SU-DHL-6 (cell line): Measurements from ENCODE around the gene LHPP.
A peak's percentile ranks its signal among the peaks of the same experiment; 100 is the strongest.

Experiments used
- H2AFZ ChIP-seq: fragments of 200-600 bp; sonication (generic); 2 replicates; pipeline ENCODE4 v1.6.1; 2014; ENCODE audit warnings: low read depth, mild to moderate bottlenecking, moderate library complexity, mixed read lengths, antibody characterized with exemption, low read length; ENCODE audit not compliant: severe bottlenecking
- H3F3A ChIP-seq: fragments of 200-600 bp; shearing (Covaris generic); 2 replicates; pipeline ENCODE4 v1.6.0; 2016; ENCODE audit warnings: antibody characterized with exemption, mild to moderate bottlenecking; ENCODE audit not compliant: insufficient read depth
- H3K27ac ChIP-seq: fragments of 200-600 bp; sonication (generic); 2 replicates; pipeline ENCODE4 v1.5.1; 2016; ENCODE audit warnings: low read depth, mild to moderate bottlenecking, low read length, moderate library complexity, mixed read lengths
- H3K27me3 ChIP-seq: fragments of 200-600 bp; sonication (generic), shearing (Covaris generic); 2 replicates; pipeline ENCODE4 v1.6.0; 2014; ENCODE audit warnings: mild to moderate bottlenecking, low read length
- H3K36me3 ChIP-seq: fragments of 200-600 bp; sonication (generic); 2 replicates; pipeline ENCODE4 v1.6.1; 2014; ENCODE audit warnings: mild to moderate bottlenecking, low read length, mixed read lengths
- H3K4me2 ChIP-seq: fragments of 300-600, 200-600 bp; shearing (Covaris generic), sonication (generic); 2 replicates; pipeline ENCODE4 v1.6.0; 2014; ENCODE audit warnings: low read length, low read depth, mild to moderate bottlenecking; ENCODE audit not compliant: poor library complexity, severe bottlenecking
- H3K4me3 ChIP-seq: fragments of 200-600 bp; sonication (generic); 2 replicates; pipeline ENCODE4 v1.5.1; 2014; ENCODE audit warnings: antibody characterized with exemption, low read length, mild to moderate bottlenecking, mixed read lengths; ENCODE audit not compliant: insufficient read depth, poor library complexity, severe bottlenecking
- H3K79me2 ChIP-seq: fragments of 200-600 bp; sonication (generic); 2 replicates; pipeline ENCODE4 v1.6.1; 2014; ENCODE audit warnings: mild to moderate bottlenecking, low read length, moderate library complexity; ENCODE audit not compliant: insufficient read depth
- H3K9ac ChIP-seq: fragments of 200-600 bp; sonication (generic); 2 replicates; pipeline ENCODE4 v1.7.0; 2014; ENCODE audit warnings: mild to moderate bottlenecking, low read length
- H3K9me2 ChIP-seq: fragments of 200-600 bp; sonication (generic); replicated peaks from 2 replicates; pipeline ENCODE4 v1.6.1; 2014; ENCODE audit warnings: low read length; ENCODE audit not compliant: insufficient read depth
- H3K9me3 ChIP-seq: fragments of 200-600 bp; sonication (generic); 2 replicates; pipeline ENCODE4 v1.6.1; 2014; ENCODE audit warnings: low read length, mixed read lengths; ENCODE audit not compliant: insufficient read depth
- H4K20me1 ChIP-seq: fragments of 200-600 bp; sonication (generic); 2 replicates; pipeline ENCODE4 v1.6.1; 2014; ENCODE audit warnings: low read depth, mild to moderate bottlenecking, antibody characterized with exemption, low read length, moderate library complexity, mixed read lengths
- EZH2phosphoT487 ChIP-seq: fragments of 200-600 bp; sonication (generic), shearing (Covaris generic); conservative IDR thresholded peaks from 2 replicates; pipeline ENCODE4 v1.6.1; 2018; ENCODE audit warnings: mild to moderate bottlenecking, antibody characterized with exemption, low read length, moderate library complexity, mixed read lengths
- TF ChIP-seq, protein P1 (sequence below): fragments of 200-600 bp; sonication (generic); IDR thresholded peaks from one replicate; pipeline ENCODE4 v1.5.1; 2017; ENCODE audit warnings: antibody characterized with exemption, mild to moderate bottlenecking, low read length, moderate library complexity; ENCODE audit not compliant: insufficient read depth, poor library complexity, severe bottlenecking

The LHPP gene

DNA sequence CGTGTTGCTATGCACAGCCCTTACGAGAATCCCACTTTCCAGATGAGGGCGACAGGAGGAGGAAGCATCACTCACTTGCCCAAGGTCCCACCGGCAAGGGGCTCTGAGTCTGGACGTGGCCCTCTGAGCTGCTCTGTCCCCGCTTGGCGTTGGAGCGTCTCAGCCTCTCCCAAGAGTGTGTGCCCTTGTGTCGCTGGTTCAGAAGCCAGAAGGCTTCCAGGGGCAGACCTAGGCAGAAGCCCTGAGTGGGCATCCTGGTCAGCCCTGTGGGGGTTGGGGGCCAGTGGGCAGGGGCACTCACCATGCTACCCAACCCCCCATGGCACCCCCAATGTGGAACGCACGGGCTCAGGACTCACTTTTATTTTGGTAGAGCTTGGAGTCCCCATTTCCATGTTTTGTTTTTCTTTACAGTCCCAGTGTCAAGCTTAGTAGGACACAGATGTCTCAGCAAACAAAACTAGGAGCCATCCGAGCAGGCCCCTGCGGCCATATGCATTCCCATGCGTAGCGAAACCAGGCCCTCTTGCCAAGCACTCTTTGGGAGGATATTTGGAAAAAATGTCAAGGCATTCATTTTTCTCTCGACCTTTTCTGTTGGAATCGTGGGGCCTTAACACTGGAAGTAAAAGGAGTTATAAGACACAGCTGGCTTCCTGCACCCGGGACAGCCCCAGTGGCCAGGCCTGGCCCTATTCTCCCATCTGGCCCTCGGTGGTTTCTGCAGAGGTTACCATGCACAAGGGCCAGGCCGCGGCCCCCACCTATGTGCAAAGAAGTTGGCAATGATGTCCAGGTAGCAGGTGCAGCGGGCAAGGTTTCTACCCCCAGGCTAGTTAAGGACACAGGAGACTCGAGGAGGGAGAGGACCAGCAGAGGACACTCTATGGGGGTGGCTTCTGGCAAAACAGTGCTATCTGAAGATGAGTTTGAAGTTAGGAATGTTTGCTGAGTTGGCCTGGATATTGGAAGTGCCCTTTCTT lies 97.0 kb downstream of the LHPP start:
- no peak for TF ChIP-seq EZH2phosphoT487
- H4K20me1 ChIP-seq, result no peaks in the 10 kb centered on the region

DNA sequence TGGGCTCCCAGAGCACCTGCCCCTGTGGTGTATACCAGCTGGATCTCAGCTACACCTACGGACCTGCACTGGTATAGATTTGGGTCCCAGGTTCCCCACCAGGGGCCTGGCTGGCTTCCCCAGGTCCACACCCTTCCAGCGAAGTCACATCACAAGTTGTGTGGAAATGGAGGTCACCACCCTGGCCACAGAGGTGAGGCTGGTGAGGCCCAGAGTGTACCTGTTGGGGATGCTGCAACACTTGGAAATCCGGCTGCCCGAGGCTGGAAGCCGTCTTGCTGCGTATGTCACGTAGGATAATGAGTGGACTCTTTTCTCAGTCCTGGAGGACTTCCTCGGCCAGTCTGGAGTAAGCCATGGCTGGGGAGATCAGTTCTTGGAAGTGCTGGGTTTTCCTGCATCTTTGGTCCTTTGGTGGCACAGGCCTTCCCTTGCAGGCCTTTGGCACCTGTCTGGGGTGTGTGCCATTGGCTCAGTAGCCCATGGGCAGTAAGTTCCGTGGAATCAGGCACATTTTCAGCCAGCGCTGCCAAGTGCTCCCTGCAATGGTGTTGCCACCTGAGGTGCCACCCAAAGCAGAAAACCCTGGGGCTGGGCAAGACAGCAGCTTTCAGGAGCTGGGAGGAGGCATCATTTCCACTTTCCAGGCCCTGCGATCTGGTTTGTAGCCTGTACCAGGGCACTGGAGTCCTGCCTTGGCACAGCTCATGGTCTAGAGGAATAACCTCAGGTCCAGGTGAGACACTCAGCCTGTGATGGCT lies 97.9 kb downstream of the LHPP start:
- peak overlapping the region; percentile 61 for H3K4me2 ChIP-seq
- H3K4me3 ChIP-seq, result no peak overlapping the region
- no peak for TF ChIP-seq EZH2phosphoT487
- no peaks in the 10 kb centered on the region for H3K27me3 ChIP-seq
- H3F3A ChIP-seq, result peaks cover 23% of the 10 kb centered on the region
- H3K27ac ChIP-seq, result peak overlapping the region; percentile 92; the same call in 1 of the 2 replicates
- H3K36me3 ChIP-seq, result peaks cover 9% of the 10 kb centered on the region; the same call in 1 of the 2 replicates
- 0 out of 2 replicates have a peak, but pooled peaks cover 16% of the 10 kb centered on the region for H3K79me2 ChIP-seq
- peaks cover 7% of the 10 kb centered on the region; the same call in 1 of the 2 replicates for H3K9me3 ChIP-seq
- no peaks in the 10 kb centered on the region for H4K20me1 ChIP-seq
- no peaks in the 10 kb centered on the region for H3K9me2 ChIP-seq
- no peak overlapping the region for H3K9ac ChIP-seq
- H2AFZ ChIP-seq, result no peak overlapping the region

More for the DNA sequence above, 97.0 kb downstream of the LHPP start:
- Histone ChIP-seq H2AFZ (no peak overlapping the region), H3K9me3 (peaks cover 7% of the 10 kb centered on the region; the same call in 1 of the 2 replicates), H3F3A (peaks cover 17% of the 10 kb centered on the region), H3K9ac (no peak overlapping the region), H3K36me3 (peaks cover 9% of the 10 kb centered on the region; the same call in 1 of the 2 replicates), H3K27me3 (no peaks in the 10 kb centered on the region), H3K4me3 (no peak overlapping the region), H3K79me2 (0 out of 2 replicates have a peak, but pooled peaks cover 16% of the 10 kb centered on the region), H3K4me2 (no peak overlapping the region), H3K9me2 (no peaks in the 10 kb centered on the region), H3K27ac (no peak overlapping the region)

DNA sequence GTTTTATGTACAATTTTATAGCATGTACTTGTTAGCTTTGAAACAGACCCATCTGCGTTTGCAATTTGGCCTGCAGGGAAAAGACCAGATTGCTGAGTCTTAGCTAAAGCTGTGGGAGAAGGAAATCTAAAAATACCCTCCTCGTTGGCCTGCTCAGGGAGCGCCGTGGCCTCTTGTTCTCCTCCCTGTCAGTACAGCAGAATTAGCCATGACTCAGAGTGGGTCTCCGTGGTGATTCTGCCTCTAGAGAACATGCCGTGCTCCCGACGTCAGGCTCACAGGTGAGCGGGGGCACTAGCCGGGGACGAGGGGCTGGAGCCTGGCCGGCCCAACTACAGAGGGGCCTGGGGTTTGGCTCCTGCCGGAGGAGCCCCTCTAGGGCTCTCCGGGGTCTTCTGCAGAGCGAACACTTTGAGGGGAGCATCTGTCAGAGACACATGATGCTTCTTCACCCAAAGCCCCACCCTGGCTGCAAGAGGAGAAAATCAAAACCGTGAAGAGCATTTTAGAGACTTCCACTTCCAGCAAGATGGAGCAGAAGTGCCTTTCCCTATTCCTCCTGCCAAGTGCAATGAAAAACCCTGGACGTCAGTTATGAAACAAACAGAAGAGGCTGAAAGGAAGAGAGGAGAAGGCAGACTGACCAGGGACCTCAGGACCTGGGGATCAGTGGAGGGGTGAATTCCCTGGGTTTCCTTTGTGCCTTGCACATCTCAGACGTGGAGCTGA lies 98.9 kb downstream of the LHPP start:
- peaks cover 32% of the 10 kb centered on the region for H3F3A ChIP-seq
- H3K36me3 ChIP-seq, result peaks cover 9% of the 10 kb centered on the region; the same call in 1 of the 2 replicates
- TF ChIP-seq EZH2phosphoT487, result no peak
- TF ChIP-seq, protein P1, sequence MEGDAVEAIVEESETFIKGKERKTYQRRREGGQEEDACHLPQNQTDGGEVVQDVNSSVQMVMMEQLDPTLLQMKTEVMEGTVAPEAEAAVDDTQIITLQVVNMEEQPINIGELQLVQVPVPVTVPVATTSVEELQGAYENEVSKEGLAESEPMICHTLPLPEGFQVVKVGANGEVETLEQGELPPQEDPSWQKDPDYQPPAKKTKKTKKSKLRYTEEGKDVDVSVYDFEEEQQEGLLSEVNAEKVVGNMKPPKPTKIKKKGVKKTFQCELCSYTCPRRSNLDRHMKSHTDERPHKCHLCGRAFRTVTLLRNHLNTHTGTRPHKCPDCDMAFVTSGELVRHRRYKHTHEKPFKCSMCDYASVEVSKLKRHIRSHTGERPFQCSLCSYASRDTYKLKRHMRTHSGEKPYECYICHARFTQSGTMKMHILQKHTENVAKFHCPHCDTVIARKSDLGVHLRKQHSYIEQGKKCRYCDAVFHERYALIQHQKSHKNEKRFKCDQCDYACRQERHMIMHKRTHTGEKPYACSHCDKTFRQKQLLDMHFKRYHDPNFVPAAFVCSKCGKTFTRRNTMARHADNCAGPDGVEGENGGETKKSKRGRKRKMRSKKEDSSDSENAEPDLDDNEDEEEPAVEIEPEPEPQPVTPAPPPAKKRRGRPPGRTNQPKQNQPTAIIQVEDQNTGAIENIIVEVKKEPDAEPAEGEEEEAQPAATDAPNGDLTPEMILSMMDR, result no peak

More for the DNA sequence above, 98.9 kb downstream of the LHPP start:
- Histone ChIP-seq H3K9me2 (no peaks in the 10 kb centered on the region), H2AFZ (no peak overlapping the region), H3K79me2 (0 out of 2 replicates have a peak, but pooled peaks cover 16% of the 10 kb centered on the region), H4K20me1 (no peaks in the 10 kb centered on the region), H3K27me3 (no peaks in the 10 kb centered on the region), H3K9me3 (peaks cover 7% of the 10 kb centered on the region; the same call in 1 of the 2 replicates), H3K27ac (peak overlapping the region; percentile 92), H3K9ac (peak overlapping the region; percentile 43), H3K4me2 (peak overlapping the region; percentile 61), H3K4me3 (peak overlapping the region; percentile 35)
